HepG2 (cell line): Measurements from ENCODE around the gene NIPAL3. TPM values are rescaled to one million over a fixed set of nuclear protein-coding genes. Genes with fewer than 3 reads are reported as not detected.

Experiments used
- ATAC-seq: fragments of 200-7000 bp; cut with Tn5 transposase; 3 replicates; pipeline ENCODE4 v1.9.1; 2020; ENCODE audit warnings: mild to moderate bottlenecking, moderate library complexity
- BruUV-seq: library from RNA; stranded (reverse); fragments of 400-500 nt; replicated peaks from 2 replicates; lab custom pipeline; 2021; lab: Mats Ljungman, UMichigan
- CTCF ChIA-PET: fragments of 300-600 bp; formaldehyde crosslinking; extraction: SDS; loops from one replicate; lab custom pipeline; 2021; ENCODE audit warnings: low total read pairs, inconsistent platforms, low intra/inter-chr PET ratio; lab: Yijun Ruan, JAX
- POLR2A ChIA-PET: fragments of 350-600 bp; sonication (Branson Sonifier 250); formaldehyde crosslinking; loops from one replicate; lab custom pipeline; 2020; ENCODE audit warnings: antibody characterized with exemption, inconsistent platforms; lab: Yijun Ruan, JAX
- DNase-seq: peaks from one replicate; pipeline ENCODE4 v3.0.0-alpha.2; 2015; ENCODE audit warnings: low spot score
- FAIRE-seq: peaks from 3 replicates; lab custom pipeline; 2011; peaks lifted over from hg19 to GRCh38; lab: Jason Lieb, UNC
- H2AFZ ChIP-seq: one replicate; pipeline ENCODE4 v1.6.1; 2011; ENCODE audit warnings: low read length, inconsistent platforms
- H3K27ac ChIP-seq: fragments of 300-600 bp; 3 replicates; pipeline ENCODE4 v1.8.0; 2011; ENCODE audit warnings: mixed run types, mild to moderate bottlenecking, mixed read lengths, low read length, inconsistent platforms; ENCODE audit not compliant: insufficient read depth; ENCODE audit errors: extremely low read length
- H3K27me3 ChIP-seq, 2 experiments: fragments of 200-600 bp in 1 of 2; 2 replicates in 1 of 2; 3 replicates in 1 of 2; pipeline versions ENCODE4 v1.6.0 to v1.8.0; 2011; ENCODE audit warnings: low read length in 2 of 2, mild to moderate bottlenecking in 2 of 2, moderate library complexity in 2 of 2, inconsistent platforms in 1 of 2; ENCODE audit not compliant: insufficient read depth in 2 of 2, control insufficient read depth in 1 of 2
- H3K36me3 ChIP-seq, 2 experiments: fragments of 200-600 bp in 1 of 2; replicated peaks in 1 of 2; 2 replicates in 1 of 2; 3 replicates in 1 of 2; pipeline versions ENCODE4 v1.5.1 to v1.8.0; 2011; ENCODE audit warnings: low read length in 2 of 2, inconsistent platforms in 1 of 2; ENCODE audit not compliant: insufficient read depth in 2 of 2, control insufficient read depth in 1 of 2
- H3K4me1 ChIP-seq: 2 replicates; pipeline ENCODE4 v1.5.1; 2012; ENCODE audit warnings: low read length, inconsistent platforms; ENCODE audit not compliant: insufficient read depth
- H3K4me2 ChIP-seq: 2 replicates; pipeline ENCODE4 v1.6.0; 2011; ENCODE audit warnings: low read depth, low read length, inconsistent platforms
- H3K4me3 ChIP-seq, 3 experiments: fragments of 200-600 bp in 1 of 3; sonication (generic), shearing (Covaris generic) in 1 of 3; replicated peaks in 1 of 3; 2 replicates each; pipeline ENCODE4 v1.5.1; 2011 to 2016; ENCODE audit warnings: low read length in 3 of 3, inconsistent platforms in 2 of 3, low read depth in 2 of 3, mild to moderate bottlenecking in 2 of 3, control low read depth in 1 of 3, mixed read lengths in 1 of 3; ENCODE audit not compliant: insufficient read depth in 1 of 3
- H3K79me2 ChIP-seq: one replicate; pipeline ENCODE4 v1.6.1; 2011; ENCODE audit warnings: low read length, inconsistent platforms; ENCODE audit not compliant: insufficient read depth
- H3K9ac ChIP-seq: 2 replicates; pipeline ENCODE4 v1.6.0; 2011; ENCODE audit warnings: mild to moderate bottlenecking, low read depth, low read length, inconsistent platforms; ENCODE audit not compliant: insufficient read depth
- H3K9me3 ChIP-seq: 2 replicates; pipeline ENCODE4 v1.5.1; 2012; ENCODE audit warnings: mild to moderate bottlenecking, low read length
- H4K20me1 ChIP-seq: 2 replicates; pipeline ENCODE4 v1.6.0; 2011; ENCODE audit warnings: inconsistent platforms, mild to moderate bottlenecking, low read length, moderate library complexity; ENCODE audit not compliant: insufficient read depth
- BCL6 ChIP-seq: IDR thresholded peaks from 2 replicates; pipeline ENCODE4 v1.6.1; 2016; ENCODE audit warnings: missing genetic modification reagents, missing compliant biosample characterization
- FLYWCH1 ChIP-seq: sonication (generic); formaldehyde crosslinking; IDR thresholded peaks from 2 replicates; pipeline ENCODE4 v1.8.1; 2023; ENCODE audit warnings: mild to moderate bottlenecking, missing genetic modification reagents
- HMGXB3 ChIP-seq: sonication (generic); formaldehyde crosslinking; IDR thresholded peaks from 2 replicates; pipeline ENCODE4 v1.4.0; 2020; ENCODE audit warnings: missing genetic modification reagents, borderline replicate concordance
- KLF11 ChIP-seq: IDR thresholded peaks from 2 replicates; pipeline ENCODE4 v1.6.1; 2016; ENCODE audit warnings: missing compliant biosample characterization
- LCORL ChIP-seq, 2 experiments: fragments of 450-650 bp in 1 of 2; sonication (generic) in 1 of 2; formaldehyde crosslinking in 1 of 2; IDR thresholded peaks; 2 replicates each; pipeline versions ENCODE4 v1.5.0 to v1.6.1; 2017 to 2020; ENCODE audit warnings: antibody characterized with exemption in 1 of 2, missing genetic modification reagents in 1 of 2
- NFYB ChIP-seq: sonication (generic); formaldehyde crosslinking; IDR thresholded peaks from 2 replicates; pipeline ENCODE4 v1.4.0; 2020; ENCODE audit warnings: missing genetic modification reagents
- SCMH1 ChIP-seq: sonication (generic); formaldehyde crosslinking; IDR thresholded peaks from 2 replicates; pipeline ENCODE4 v1.9.0; 2021; ENCODE audit warnings: missing genetic modification reagents, mild to moderate bottlenecking, borderline replicate concordance
- SYNCRIP ChIP-seq: fragments of 200-400 bp; formaldehyde crosslinking; IDR thresholded peaks from 2 replicates; pipeline ENCODE4 v1.6.1; 2018; ENCODE audit warnings: mild to moderate bottlenecking, low read depth, low read length; ENCODE audit not compliant: insufficient read depth
- ZBTB8A ChIP-seq: sonication (generic); formaldehyde crosslinking; IDR thresholded peaks from 2 replicates; pipeline ENCODE4 v1.4.0; 2020; ENCODE audit warnings: mild to moderate bottlenecking, low read depth, missing genetic modification reagents, borderline replicate concordance
- WGBS: methylation state at CpG from one replicate; pipeline ENCODE4 v1.1.6; 2017; ENCODE audit warnings: low lambda C conversion rate; 5-methylcytosine and 5-hydroxymethylcytosine counted together
- in situ Hi-C: cut with HindIII; loops from 2 replicates; pipeline ENCODE4 v1.10.0; 2017; ENCODE audit warnings: low pct_unique_long_range_greater_than_20kb; ENCODE audit not compliant: extremely low pct_ligation_motif_present
- intact Hi-C: fragments of 100-400 bp; cut with micrococcal nuclease; formaldehyde crosslinking; loops from one replicate; pipeline ENCODE4 v1.10.0; 2022; ENCODE audit not compliant: unreplicated experiment
- polyA plus RNA-seq, 8 experiments: library from polyadenylated mRNA; depleted of rRNA in 3 of 8; stranded (reverse) in 7 of 8; unstranded in 1 of 8; fragments of >200 nt; fragmentation: Illumina TruSeq in 4 of 8; extraction: Trizol in 4 of 8; gene quantifications; 2 replicates each; pipeline versions ENCODE4 v1.2.1 to v1.2.3, GENCODE V29; 2011 to 2016; ENCODE audit warnings: low read depth in 4 of 8, missing spikeins in 1 of 8, mixed read lengths in 1 of 8; ENCODE audit not compliant: insufficient read depth in 1 of 8
- total RNA-seq, 5 experiments: library from RNA; depleted of rRNA; stranded (reverse); fragments of >200 nt; fragmentation: Illumina TruSeq; extraction: Trizol; gene quantifications; 2 replicates each; pipeline ENCODE4 v1.2.3, GENCODE V29; 2016; ENCODE audit warnings: low read depth in 1 of 5
- TF ChIP-seq, protein P1 (sequence below): sonication (generic); formaldehyde crosslinking; IDR thresholded peaks from 2 replicates; pipeline ENCODE4 v1.5.0; 2020; ENCODE audit warnings: missing genetic modification reagents

NIPAL3 gene
- total and polyA plus RNA-seq, 2 of the 13 experiments (the other 11 are each of a cell fraction or from before 2014, with no cell fraction given): 5.6 to 8.6 TPM

GRCh38 chr1:24424990-24425389, 9.4 kb downstream of the NIPAL3 start:
- Histone ChIP-seq H3K4me1 (0 out of 2 replicates have a peak, but pooled peaks cover 6% of the 10 kb centered on the region), H3K9me3 (no peaks in the 10 kb centered on the region), H2AFZ (no peak overlapping the region), H3K4me2 (no peak overlapping the region), H3K79me2 (no peaks in the 10 kb centered on the region), H3K27me3 (no peaks in the 10 kb centered on the region), H3K36me3 (0 out of 5 replicates have a peak, but pooled peaks cover 0 to 7% of the 10 kb centered on the region in 2 experiments), H3K4me3 (no peak overlapping the region), H4K20me1 (no peaks in the 10 kb centered on the region), H3K27ac (no peak overlapping the region), H3K9ac (no peak overlapping the region)
- no peak for FAIRE-seq
- ChIA-PET POLR2A (no interaction called here), CTCF (no interaction called here)
- 52% methylated on average over 2 of the region's 3 CpGs for WGBS
- intact Hi-C loops (no loop called here), in situ Hi-C loops (no loop called here)
- TF ChIP-seq NFYB (CRISPR knock-in tag) (no peak), KLF11 (CRISPR knock-in tag) (no peak), FLYWCH1 (CRISPR knock-in tag) (no peak), SYNCRIP (no peak), BCL6 (CRISPR knock-in tag) (no peak), SCMH1 (CRISPR knock-in tag) (no peak), LCORL (IDR thresholded peaks at IDR 0.05) (no peak), LCORL (CRISPR knock-in tag; IDR thresholded peaks at IDR 0.05) (no peak), ZBTB8A (no peak)
- TF ChIP-seq, protein P1, sequence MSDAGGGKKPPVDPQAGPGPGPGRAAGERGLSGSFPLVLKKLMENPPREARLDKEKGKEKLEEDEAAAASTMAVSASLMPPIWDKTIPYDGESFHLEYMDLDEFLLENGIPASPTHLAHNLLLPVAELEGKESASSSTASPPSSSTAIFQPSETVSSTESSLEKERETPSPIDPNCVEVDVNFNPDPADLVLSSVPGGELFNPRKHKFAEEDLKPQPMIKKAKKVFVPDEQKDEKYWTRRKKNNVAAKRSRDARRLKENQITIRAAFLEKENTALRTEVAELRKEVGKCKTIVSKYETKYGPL (CRISPR knock-in tag): no peak
- DNase-seq: no peak
- ATAC-seq: no peak
- no TSS peak for BruUV-seq

DNA sequence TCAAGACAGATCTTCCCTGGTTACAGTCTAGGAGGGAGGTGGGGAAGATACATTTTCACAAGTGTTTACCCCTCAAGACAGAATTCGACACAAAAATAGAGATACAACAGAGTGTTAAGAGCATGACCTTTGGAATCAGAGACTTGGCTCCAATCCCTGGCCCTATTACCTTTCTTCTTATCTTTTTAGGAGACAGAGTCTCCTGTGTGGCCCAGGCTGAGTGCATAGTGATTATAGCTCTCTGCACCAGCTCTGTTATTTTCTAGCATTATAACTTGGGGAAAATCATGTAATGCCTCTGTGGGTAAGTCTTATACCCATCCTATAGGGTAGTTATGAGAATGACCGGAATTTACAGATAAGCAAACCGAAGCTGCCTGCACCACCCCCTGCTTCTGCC, 9.8 kb downstream of the NIPAL3 start:
- no peak for DNase-seq
- H3K9me3 ChIP-seq: no peaks in the 10 kb centered on the region
- intact Hi-C loops (no loop called here), in situ Hi-C loops (no loop called here)
- no peaks in the 10 kb centered on the region for H3K27me3 ChIP-seq
- H2AFZ ChIP-seq: no peak overlapping the region
- H3K9ac ChIP-seq: no peak overlapping the region
- H3K4me2 ChIP-seq: no peak overlapping the region
- H3K4me1 ChIP-seq: 0 out of 2 replicates have a peak, but pooled peaks cover 6% of the 10 kb centered on the region
- 0 out of 5 replicates have a peak, but pooled peaks cover 0 to 7% of the 10 kb centered on the region in 2 experiments for H3K36me3 ChIP-seq
- ChIA-PET POLR2A (no interaction called here), CTCF (no interaction called here)
- no peaks in the 10 kb centered on the region for H4K20me1 ChIP-seq
- H3K27ac ChIP-seq: no peak overlapping the region
- no peaks in the 10 kb centered on the region for H3K79me2 ChIP-seq
- WGBS: 80% methylated on average over 3 of the region's 3 CpGs
- ATAC-seq: no peak
- no peak overlapping the region for H3K4me3 ChIP-seq
- no TSS peak for BruUV-seq
- FAIRE-seq: no peak
- TF ChIP-seq HMGXB3 (CRISPR knock-in tag): no peak
